HG02870 (cell line): ENCODE measurements around the gene NUDCD3.

Experiments
- ATAC-seq: cut with Tn5 transposase; IDR thresholded peaks from one replicate; pipeline ENCODE4 v1.9.1; 2021; ENCODE audit warnings: mild to moderate bottlenecking, moderate library complexity; ENCODE audit not compliant: unreplicated experiment

NUDCD3 gene

GRCh38 chr7:44490351-44491200, at the start of gene NUDCD3:
Gene NUDCD3 (minus strand): TSS chr7:44490658. CDS start chr7:44490600, 58 bp downstream.
- peak; percentile 86 for ATAC-seq

GRCh38 chr7:44539669-44540506, 49.4 kb upstream of the NUDCD3 start:
- no peak for ATAC-seq

DNA sequence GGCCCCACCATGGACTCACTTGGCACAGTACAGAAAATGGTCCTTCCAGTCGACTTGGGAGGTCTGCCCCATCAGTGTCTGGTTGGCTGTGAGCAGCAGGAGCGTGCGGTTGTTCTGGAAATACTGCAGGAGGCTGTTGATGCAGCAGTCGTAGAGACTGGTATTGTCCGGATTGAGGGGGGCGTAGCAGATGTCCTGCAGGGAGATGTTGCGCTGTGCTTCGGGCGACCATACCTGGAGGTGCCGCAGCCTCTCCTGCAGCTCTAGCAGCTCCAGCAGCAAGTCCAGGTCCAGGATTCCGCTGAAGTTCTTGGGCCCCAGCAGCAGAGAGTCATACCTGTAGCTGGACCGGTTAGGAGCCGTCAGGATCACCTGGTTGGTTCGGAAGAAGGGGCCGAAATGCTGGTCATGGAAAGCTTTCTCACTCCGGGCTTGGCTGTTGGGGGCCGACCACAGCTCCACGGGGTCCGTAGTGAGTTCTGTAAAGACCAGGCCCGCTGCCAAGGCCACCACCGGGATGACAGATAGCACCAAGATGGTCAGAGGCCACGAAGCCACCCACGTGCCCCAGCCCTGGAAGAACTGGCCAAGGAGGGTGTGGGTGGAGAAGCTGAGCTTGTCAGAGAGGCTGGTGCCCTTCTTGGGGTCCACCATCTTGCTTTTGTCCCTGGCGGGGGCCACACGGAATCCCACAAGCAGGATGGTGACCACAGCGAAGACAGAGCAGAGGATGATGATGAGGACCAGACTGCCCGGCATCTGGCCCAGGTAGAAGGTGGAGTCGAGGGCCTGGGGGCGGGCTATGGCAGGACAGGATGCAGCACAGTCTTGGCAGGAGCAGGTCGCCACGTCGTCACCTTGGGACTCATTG, 48.6 kb upstream of the NUDCD3 start:
- ATAC-seq: no peak

DNA sequence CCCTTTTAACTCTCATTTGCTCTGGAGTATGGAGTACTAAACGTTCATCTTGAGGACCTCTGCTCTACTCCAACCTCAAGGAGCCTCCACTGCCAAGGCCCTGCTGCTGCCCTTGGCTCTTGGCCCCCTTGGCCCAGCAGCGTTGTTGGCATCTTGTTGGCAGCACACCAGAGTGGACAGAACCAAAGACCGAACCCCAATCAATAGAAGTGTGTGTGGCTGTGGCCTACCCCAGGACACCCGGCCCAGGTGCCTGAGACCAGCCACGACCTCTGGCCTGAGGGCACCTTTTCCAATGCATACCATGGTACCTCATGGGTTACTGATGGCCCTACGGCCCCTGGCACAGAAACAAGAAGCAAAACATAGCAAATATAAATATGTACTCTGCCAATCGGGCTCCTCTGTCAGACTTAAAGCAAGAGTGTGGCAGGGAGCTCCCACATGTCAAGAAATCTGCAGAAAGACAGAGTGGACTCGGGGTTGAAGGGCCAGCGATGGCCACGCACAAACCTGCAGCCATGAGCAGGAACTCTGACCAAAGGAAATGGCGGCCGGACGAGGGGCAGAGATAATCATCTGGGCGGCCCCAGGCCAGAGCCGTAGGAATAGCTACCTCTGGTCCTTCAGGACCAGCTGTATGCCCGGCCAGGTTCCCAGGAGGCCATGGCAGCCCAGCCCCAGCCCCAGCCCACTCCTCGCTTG, 47.8 kb upstream of the NUDCD3 start:
- no peak for ATAC-seq

DNA sequence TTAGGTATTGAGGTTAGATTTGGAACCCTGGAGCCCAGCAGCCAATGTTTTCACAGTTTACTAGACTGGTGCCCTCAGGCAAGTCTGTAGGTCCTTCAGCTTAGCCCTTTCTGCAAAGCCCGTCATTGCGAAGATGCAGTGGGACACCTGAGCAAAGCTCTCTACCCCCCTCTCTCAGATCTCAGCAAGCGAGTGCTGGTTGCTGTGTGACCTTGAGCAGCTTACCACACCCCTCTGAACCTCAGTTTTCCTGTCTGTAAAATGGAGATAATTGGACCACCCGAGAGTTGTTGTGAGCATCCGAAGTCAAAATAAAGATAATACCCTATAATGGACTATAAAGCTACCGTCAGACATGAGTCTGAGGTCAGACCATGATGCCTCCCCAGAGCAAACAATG, 47.0 kb upstream of the NUDCD3 start:
- ATAC-seq: no peak

DNA sequence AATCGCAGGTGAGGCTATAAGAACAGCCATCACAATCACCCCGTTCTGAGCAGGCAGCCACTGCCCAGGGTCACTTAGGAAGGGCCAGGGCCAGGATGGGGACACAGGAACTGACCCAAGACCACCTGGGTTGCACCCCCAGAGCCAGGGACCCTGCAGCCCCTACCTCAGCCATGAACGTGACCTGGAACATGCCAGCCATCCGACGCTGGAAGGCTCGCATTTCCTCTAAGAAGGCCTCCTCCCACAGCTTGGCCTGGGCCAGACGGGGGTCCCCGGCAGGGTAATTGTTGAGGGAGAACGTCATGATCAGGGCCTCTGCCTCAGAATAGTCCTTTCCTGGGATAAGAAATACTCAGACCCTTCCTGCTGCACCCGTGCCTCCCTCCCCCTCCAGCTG, 45.6 kb upstream of the NUDCD3 start:
- ATAC-seq: no peak

- ATAC-seq: no peak
These were observed 45.0 kb upstream of the NUDCD3 start for GRCh38 chr7:44535348-44536064.

GRCh38 chr7:44534501-44534900, 44.0 kb upstream of the NUDCD3 start:
- ATAC-seq: peak; percentile 47

DNA sequence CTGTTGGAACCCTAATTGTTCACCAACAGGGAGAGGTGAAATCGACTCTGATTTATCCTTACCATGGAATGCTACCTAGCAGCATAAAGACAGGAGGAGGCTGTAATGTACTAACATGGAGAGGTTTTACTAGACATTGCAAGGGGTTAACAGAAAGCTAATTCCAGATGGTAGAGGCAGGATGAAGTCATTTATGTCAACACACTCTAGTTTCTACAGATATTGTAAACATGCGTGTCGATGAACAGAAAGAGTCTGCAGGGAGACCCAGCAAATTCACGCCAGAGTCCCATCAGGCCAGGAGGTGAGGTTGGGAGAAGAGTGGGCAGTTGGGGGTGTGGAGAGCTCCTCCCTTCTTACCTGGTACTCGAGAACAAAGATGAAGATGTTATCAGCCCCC, 43.6 kb upstream of the NUDCD3 start:
- no peak for ATAC-seq

GRCh38 chr7:44533301-44534055, 43.0 kb upstream of the NUDCD3 start:
- ATAC-seq: no peak

- ATAC-seq: no peak
These were observed 41.2 kb upstream of the NUDCD3 start for GRCh38 chr7:44531421-44532380.

DNA sequence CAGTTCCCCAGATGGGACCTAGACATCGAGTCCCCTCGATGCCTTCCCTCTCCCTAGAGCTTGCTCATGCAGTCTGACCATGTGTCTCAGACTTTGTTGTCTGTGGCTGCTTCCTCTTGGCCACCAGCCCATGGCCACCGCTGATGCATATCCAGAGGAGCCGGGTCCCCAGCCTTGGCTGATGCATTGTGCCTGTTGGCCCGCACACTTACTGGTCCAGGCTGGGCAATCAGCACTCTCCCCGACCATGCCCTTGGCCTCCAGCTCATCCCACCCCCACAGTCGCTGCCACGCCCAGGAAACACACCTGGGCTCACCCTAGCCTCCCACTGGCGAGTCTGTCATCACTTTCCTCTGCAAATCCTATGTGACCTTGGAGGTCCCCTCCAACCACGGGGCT, 40.5 kb upstream of the NUDCD3 start:
- ATAC-seq: no peak

GRCh38 chr7:44524811-44525388, 34.4 kb upstream of the NUDCD3 start:
- ATAC-seq: no peak

GRCh38 chr7:44522315-44522714, 31.9 kb upstream of the NUDCD3 start:
- no peak for ATAC-seq

DNA sequence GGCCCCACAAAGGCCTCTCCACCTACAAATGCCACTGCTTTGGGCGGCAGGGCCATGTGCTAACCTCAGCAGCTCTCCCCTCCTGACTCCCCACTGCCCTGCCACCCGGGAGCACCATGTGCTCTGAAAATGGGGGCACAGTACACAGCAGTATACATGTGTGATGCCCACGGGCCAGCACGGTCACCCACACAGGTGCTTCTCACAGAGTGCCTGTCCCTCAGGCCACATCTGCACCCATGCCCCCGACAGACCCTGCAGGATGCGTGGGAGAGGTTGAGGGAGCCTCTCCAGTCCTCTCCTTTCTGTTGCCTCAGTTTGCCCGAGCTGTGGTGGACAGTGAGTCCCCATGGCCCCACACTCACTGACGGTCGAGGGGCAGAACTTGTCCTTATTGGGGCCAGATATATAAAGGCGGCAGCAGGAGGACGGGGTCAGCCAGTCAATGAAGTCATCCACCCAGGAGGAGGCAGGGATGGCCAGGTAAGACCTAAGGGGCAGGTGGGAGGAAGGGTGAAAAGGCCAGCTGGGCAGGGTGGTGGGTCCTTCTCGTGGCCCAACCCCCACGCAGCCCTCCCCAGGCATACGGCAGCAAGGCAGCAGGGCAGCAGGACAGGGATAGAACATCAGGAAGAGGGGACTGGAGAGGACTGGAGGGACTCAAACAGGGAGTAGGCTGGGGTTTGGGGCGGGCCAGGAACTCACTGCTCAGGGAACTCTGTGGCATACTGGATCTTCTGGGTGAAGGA, 31.1 kb upstream of the NUDCD3 start:
- no peak for ATAC-seq

DNA sequence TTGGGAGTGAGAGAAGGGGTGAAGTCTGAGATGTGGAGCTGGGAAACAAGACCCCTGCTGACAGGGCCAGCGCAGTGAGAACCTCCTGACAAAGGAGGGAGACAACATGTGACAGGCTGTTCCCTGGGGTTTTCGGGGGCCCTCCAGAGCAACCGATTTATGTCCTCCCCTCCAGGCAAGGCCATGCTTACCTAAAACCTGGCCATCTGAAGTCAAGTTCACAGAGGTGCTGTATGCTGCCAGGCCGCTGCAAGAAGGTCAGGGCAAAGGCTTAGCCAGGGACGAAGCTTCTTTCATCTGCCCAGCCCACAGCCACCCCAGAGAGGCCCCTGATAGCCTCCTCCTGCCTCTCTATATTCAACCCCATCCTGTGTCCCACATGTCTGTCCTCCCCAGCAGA, 30.1 kb upstream of the NUDCD3 start:
- ATAC-seq: no peak

- ATAC-seq: no peak
These were observed 29.1 kb upstream of the NUDCD3 start for GRCh38 chr7:44519546-44519945.
